Lower leg skin (tissue), 3 donors: Measurements from ENCODE around the gene RSPO4.

Experiments used
- CTCF ChIP-seq, 3 donors: fragments of 450-650 bp; IDR thresholded peaks; one replicate each; pipeline ENCODE4 v1.5.1; 2016; ENCODE audit warnings: antibody characterized with exemption in 3 of 3, mild to moderate bottlenecking in 3 of 3, moderate library complexity in 2 of 3
- POLR2A ChIP-seq, 2 donors: fragments of 450-650 bp; IDR thresholded peaks; one replicate each; pipeline ENCODE4 v1.6.1; 2016 to 2017; ENCODE audit warnings: antibody characterized with exemption in 2 of 2, mild to moderate bottlenecking in 1 of 2, moderate library complexity in 1 of 2

- TF ChIP-seq CTCF (IDR thresholded peaks at IDR 0.05) (no peak), POLR2A (IDR thresholded peaks at IDR 0.05) (no peak)
These were observed 19.4 kb downstream of the RSPO4 start for GRCh38 chr20:982754-983153.
